ENCODE data around the gene CACNA1I. TPM values are rescaled to one million over a fixed set of nuclear protein-coding genes. Genes with fewer than 3 reads are reported as not detected.

CACNA1I gene
- total RNA-seq, 6 donors from 2014 or later = 0.15 to 4.2 (median 0.34) TPM

DNA sequence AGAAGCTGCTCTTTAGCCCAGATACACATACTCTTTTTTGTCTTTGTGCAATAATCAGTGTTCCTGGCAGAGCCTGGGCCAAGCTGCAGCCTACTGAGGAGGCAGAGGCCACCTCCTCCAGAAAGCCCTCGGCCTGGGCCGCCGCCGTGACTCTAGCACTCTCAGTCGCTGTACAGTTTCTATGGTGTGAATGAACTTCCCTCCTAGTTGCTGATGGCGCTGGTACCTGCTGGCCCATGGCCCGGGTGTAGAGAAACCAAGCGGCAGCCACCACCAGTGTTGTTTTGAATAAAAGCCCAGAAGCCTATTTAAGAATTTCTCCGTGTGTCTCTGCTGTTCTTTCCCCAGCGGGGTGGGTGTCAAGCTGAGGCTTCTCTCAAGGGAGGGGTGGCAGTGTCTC lies 118.9 kb downstream of the CACNA1I start:
- H3K9me3 ChIP-seq = no peaks in the 10 kb centered on the region
- peaks cover 0 to 11% (median 2%) of the 10 kb centered on the region in 4 donors for H3K4me1 ChIP-seq
- no peak overlapping the region for H3K4me3 ChIP-seq
- no peak for TF ChIP-seq CTCF (IDR thresholded peaks at IDR 0.05)
- TF ChIP-seq POLR2AphosphoS5 (IDR thresholded peaks at IDR 0.05) = no peak
- no peak for TF ChIP-seq POLR2A (IDR thresholded peaks at IDR 0.05)
- no peak for TF ChIP-seq EP300 (IDR thresholded peaks at IDR 0.05)
- WGBS, 2 donors = 83 to 90% methylated on average over 10 of the region's 10 CpGs
- H3K27ac ChIP-seq = no peak overlapping the region
- ATAC-seq (ENCODE audit: low FRiP score in 2 of 2) (no peak), DNase-seq (no peak)
- no peaks in the 10 kb centered on the region for H3K36me3 ChIP-seq
- H3K27me3 ChIP-seq = peaks cover 0 to 32% (median 10%) of the 10 kb centered on the region in 4 donors

DNA sequence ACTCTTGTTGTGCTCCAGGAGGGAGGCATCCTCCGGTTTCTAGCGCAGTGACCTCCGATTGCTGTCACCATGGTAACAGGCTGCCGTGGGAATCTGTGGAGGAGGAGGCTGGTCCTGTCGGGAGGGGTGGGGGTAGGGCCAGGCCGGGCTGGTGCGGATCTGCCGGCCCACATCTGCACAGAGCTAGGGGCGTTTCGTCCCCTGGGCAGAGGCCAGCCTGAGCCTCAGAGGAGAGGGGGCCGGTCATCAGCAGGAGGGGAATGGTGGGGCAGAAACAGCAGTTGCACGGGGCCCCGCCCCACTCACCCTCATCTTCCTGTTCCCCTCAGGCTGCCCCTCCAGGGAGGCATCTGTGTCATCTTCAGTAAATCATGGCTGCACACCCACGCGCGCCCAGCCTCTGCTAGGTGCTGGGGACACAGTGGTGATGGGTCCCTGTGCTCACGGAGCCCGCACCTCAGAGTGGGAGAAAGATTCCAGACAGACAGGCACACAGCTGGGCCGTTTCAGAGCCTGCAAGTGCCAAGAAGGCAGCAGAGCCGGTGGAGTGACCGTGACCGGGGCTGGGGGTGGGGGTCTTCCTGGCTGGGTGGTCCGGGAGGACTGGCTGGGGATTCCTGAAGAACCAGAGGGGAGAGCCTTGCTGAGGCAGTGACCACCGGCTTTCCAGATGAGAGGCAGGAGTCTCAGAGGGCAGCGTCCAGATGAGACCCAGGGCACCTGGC lies 120.5 kb downstream of the CACNA1I start:
- WGBS, 2 donors = 17 to 23% methylated on average over 14 to 23 of the region's 25 CpGs
- H3K36me3 ChIP-seq = no peaks in the 10 kb centered on the region
- ATAC-seq (ENCODE audit: low FRiP score in 2 of 2) (peak in 1 of 2 donors; percentile 23), DNase-seq (no peak)
- peaks cover 0 to 22% (median 5%) of the 10 kb centered on the region in 4 donors for H3K27me3 ChIP-seq
- H3K4me3 ChIP-seq = no peak overlapping the region
- H3K9me3 ChIP-seq = no peaks in the 10 kb centered on the region
- H3K27ac ChIP-seq = no peak overlapping the region
- TF ChIP-seq POLR2A (IDR thresholded peaks at IDR 0.05) = no peak
- no peak for TF ChIP-seq EP300 (IDR thresholded peaks at IDR 0.05)
- no peak for TF ChIP-seq CTCF (IDR thresholded peaks at IDR 0.05)
- TF ChIP-seq POLR2AphosphoS5 (IDR thresholded peaks at IDR 0.05) = no peak
- H3K4me1 ChIP-seq = peaks cover 0 to 1% (median 0%) of the 10 kb centered on the region in 4 donors

DNA sequence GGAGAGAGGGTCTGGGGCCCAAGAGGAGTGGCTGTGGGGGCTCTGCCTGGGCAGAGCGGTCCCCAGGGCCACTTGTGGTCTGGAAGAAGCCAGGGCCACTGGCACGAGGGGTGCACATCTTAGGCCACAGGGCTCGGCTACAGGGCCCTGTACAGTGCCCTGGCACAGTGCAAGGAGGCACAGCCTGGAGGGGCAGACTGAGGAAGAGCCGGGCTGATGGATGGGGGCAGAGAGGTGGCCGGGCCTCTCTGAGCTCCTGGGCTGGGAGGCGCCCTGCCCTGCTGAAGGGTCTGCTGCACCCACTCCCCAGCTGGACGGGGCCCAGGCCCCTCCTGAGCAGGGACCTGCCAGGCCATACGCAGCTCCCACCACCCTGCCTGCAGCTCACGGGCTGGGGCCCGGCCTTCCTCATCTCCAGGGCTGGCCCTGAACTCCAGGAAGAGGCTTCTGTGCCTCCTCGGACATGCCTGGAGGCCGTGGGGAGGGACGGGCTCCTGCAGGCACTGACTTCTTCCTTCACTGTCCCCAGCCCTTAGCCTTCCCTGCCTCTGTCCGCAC lies 123.5 kb downstream of the CACNA1I start:
- Histone ChIP-seq H3K27ac (no peak overlapping the region), H3K4me1 (no peaks in the 10 kb centered on the region), H3K4me3 (no peak overlapping the region), H3K9me3 (no peaks in the 10 kb centered on the region), H3K27me3 (peaks cover 0 to 19% (median 4%) of the 10 kb centered on the region in 4 donors), H3K36me3 (no peaks in the 10 kb centered on the region)
- TF ChIP-seq CTCF (IDR thresholded peaks at IDR 0.05) = no peak
- TF ChIP-seq POLR2A (IDR thresholded peaks at IDR 0.05) = no peak
- no peak for TF ChIP-seq POLR2AphosphoS5 (IDR thresholded peaks at IDR 0.05)
- no peak for TF ChIP-seq EP300 (IDR thresholded peaks at IDR 0.05)
- 57 to 67% methylated on average over 14 of the region's 14 CpGs for WGBS, 2 donors
- no peak for DNase-seq
- ATAC-seq (ENCODE audit: low FRiP score in 2 of 2) = no peak

DNA sequence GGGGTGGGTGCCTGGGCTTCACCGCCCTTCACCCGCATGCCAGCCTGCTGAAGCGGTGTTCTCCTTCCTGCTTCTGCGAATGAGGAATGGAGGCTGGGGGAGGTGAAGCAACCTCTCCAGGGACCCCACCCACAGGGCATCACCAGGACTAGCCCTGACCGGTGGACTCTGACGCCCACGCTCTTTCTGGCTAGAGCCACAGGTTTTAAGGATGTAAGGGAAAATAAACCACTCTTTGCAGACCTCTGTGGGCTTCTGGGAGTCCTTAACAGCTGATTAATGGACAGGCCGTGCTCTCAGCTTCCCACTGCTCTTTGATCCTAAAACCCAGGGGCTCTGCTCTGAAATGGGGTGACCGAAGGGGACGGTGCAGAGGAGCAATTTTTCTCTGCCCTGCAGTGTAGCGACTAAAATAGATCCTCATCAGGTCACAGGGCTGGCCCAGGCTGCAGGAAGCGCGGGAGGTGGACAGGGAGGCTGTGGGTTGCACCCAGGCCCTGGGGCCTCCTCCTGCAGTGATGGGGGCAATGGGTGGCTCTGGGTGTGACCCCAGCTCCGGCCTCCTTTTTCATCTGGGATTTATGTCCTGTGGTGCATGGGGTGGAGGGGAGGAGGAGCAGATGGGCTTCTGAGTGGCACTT lies 127.4 kb downstream of the CACNA1I start:
- H3K4me1 ChIP-seq = no peaks in the 10 kb centered on the region
- TF ChIP-seq POLR2A (IDR thresholded peaks at IDR 0.05) (no peak), CTCF (IDR thresholded peaks at IDR 0.05) (no peak), EP300 (IDR thresholded peaks at IDR 0.05) (no peak), POLR2AphosphoS5 (IDR thresholded peaks at IDR 0.05) (no peak)
- DNase-seq (no peak), ATAC-seq (ENCODE audit: low FRiP score in 2 of 2) (no peak)
- H3K4me3 ChIP-seq = no peak overlapping the region
- 59 to 66% methylated on average over 11 to 14 of the region's 14 CpGs for WGBS, 2 donors
- H3K36me3 ChIP-seq = no peaks in the 10 kb centered on the region
- H3K9me3 ChIP-seq = no peaks in the 10 kb centered on the region
- no peak overlapping the region for H3K27ac ChIP-seq
- H3K27me3 ChIP-seq = no peaks in the 10 kb centered on the region
